Right lobe of liver (tissue), 4 donors: ENCODE results near the gene HSDL1.

Experiments
- CTCF ChIP-seq, 4 donors: fragments of 200-600 bp in 3 of 4; fragments of 450-650 bp in 1 of 4; IDR thresholded peaks; one replicate each; pipeline versions ENCODE4 v1.5.1 to v1.8.0; 2016 to 2022; ENCODE audit warnings: antibody characterized with exemption in 4 of 4, mild to moderate bottlenecking in 2 of 4
- POLR2A ChIP-seq: fragments of 450-650 bp; IDR thresholded peaks from one replicate; pipeline ENCODE4 v1.6.1; 2017; ENCODE audit warnings: antibody characterized with exemption, mild to moderate bottlenecking
- donor health status: DM: no; HTN: no; CAD: no.
- donor health status: DM: no; HTN: no; CAD: no.
- donor health status: DM: no; HTN: yes; CAD: no.

- TF ChIP-seq CTCF (IDR thresholded peaks at IDR 0.05) = no peak
- no peak for TF ChIP-seq POLR2A
Measured at GRCh38 chr16:84093120-84093878, 51.7 kb downstream of the HSDL1 start.
